ENCODE results near the gene C11orf68.

GRCh38 chr11:65960824-65961266, 42.0 kb upstream of the C11orf68 start:
- no peak for TF ChIP-seq CTCF (IDR thresholded peaks at IDR 0.05)
- TF ChIP-seq EZH2phosphoT487 (IDR thresholded peaks at IDR 0.05) = no peak

Data from neural progenitor cell (in vitro differentiated cells).